HG03135 (cell line): Measurements from ENCODE around the gene LAMA5.
A peak's percentile ranks its signal among the peaks of the same experiment; 100 is the strongest.

Experiments used
- ATAC-seq: cut with Tn5 transposase; IDR thresholded peaks from one replicate; pipeline ENCODE4 v1.9.1; 2021; ENCODE audit warnings: mild to moderate bottlenecking, moderate library complexity; ENCODE audit not compliant: unreplicated experiment

The LAMA5 gene, protein sequence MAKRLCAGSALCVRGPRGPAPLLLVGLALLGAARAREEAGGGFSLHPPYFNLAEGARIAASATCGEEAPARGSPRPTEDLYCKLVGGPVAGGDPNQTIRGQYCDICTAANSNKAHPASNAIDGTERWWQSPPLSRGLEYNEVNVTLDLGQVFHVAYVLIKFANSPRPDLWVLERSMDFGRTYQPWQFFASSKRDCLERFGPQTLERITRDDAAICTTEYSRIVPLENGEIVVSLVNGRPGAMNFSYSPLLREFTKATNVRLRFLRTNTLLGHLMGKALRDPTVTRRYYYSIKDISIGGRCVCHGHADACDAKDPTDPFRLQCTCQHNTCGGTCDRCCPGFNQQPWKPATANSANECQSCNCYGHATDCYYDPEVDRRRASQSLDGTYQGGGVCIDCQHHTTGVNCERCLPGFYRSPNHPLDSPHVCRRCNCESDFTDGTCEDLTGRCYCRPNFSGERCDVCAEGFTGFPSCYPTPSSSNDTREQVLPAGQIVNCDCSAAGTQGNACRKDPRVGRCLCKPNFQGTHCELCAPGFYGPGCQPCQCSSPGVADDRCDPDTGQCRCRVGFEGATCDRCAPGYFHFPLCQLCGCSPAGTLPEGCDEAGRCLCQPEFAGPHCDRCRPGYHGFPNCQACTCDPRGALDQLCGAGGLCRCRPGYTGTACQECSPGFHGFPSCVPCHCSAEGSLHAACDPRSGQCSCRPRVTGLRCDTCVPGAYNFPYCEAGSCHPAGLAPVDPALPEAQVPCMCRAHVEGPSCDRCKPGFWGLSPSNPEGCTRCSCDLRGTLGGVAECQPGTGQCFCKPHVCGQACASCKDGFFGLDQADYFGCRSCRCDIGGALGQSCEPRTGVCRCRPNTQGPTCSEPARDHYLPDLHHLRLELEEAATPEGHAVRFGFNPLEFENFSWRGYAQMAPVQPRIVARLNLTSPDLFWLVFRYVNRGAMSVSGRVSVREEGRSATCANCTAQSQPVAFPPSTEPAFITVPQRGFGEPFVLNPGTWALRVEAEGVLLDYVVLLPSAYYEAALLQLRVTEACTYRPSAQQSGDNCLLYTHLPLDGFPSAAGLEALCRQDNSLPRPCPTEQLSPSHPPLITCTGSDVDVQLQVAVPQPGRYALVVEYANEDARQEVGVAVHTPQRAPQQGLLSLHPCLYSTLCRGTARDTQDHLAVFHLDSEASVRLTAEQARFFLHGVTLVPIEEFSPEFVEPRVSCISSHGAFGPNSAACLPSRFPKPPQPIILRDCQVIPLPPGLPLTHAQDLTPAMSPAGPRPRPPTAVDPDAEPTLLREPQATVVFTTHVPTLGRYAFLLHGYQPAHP (N-terminal part only)

DNA sequence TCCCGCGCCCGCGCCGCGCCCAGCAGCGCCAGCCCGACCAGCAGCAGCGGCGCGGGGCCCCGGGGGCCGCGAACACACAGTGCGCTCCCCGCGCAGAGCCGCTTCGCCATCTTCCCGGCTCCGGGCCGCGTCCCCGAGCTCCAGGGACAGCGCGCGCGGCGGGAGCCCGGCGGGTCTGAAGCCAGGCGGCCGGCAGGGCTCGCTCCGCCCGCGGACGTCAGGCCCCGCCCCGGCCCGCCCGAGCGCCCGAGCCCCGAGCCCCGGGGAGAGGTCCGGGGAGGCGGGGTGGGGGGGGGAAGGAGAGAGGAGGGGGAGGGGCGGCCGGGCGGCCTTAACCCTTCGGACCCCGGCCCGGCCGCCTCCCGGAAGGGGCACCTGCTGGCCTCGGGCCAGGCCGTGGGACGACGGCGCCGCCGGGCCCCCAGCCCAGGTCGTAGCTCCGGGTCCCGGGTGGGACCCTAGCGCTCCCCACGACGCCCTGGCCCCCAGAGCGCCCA, at the start of gene LAMA5:
Gene LAMA5, minus strand, starts transcription at position 177 of the 497 bp plus-strand sequence. Its CDS starts 67 bp downstream, at position 110.
- no peak for ATAC-seq

DNA sequence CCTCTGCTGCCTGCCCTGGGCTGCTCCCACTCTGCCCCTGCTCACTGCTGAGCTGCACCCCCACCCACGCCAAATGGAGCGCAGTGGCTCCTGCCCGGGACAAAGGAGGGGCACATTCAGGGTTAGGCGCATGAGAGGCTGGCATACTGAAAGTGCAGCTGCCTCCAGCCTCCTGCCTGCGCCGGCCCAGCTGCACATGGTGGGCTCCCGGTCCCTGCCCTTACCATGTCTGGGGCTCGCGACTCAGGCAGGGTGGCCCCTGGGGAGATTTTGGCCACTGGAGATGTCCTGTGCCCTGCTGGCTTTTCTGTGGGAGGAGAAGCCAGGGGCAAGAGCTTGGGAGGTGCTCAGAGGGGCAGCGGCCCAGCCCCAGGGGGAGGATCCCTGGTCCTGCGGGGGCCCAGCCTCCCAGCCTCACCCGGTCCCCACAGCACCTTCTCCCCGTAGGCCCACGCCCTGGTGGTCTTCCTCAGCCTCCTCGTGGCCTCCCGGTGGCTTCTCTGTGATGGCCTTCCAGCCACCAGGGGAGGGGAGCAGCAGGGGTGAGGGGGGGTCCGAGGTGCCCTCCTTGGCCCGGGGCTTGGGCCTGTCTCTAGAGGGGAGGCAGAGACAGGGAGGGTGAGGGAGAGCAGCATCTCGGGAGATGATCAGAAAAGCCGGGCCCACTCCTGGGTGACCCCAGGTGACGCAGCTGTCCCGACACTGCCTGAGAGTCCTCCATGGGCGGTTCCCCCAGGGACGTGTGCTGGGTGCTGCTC, 48.4 kb upstream of the LAMA5 start:
- no peak for ATAC-seq

DNA sequence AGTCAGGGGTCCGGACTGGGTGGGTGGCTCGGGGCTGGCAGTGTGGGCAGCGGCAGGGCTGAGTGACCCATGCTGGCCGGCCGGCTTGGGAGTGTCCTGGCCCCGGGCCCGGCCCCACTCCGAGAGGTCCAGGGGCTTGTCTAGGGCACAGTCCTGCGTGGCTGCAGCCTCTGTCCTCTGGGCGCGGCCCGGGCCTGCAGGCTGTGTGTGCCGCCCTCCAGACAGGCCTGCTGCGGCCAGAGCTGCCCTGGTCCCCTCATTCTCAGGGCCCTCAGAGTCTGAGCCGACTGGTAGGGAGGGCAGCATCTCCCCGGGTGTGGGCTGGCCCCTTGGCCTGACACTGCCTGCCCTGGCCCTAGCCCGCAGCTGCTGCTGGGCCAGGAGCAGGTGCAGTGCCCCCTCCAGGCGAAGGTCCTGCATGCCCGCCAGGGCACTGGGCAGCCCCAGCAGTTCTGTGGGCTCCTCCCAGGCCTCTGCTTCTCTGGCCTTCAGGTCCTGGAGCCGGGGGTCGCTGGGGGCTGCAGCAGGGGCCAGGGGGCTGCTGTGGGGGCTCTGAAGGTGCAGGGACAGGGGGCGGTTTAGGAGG, 46.9 kb upstream of the LAMA5 start:
- ATAC-seq, result no peak

DNA sequence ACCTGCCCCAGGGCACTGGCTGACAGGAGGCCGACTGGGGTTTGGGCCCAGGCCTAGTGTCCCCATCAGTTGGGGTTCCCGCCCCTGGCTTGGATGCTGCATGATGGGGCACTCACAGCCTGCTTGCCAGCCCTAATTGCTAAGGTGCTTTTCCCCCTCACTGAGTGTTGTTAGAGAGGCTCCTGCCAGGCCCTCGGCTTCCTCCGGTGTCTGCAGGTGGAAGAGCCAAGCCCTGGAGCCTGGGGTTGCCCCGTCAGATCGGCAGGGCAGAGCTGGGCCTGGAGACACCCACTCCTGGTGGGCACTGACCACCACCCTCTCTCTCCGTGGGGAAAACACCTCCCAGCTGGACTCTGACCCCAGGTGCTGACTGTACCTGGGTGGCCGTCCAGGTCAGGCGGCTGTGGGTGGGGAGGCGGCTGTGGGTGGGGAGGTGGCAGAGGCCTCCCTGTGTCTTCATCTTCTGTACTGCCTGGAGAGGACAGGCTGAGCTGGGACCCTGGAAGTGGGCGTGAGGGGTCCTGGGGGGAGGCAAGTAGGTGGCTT, 46.0 kb upstream of the LAMA5 start:
- no peak for ATAC-seq

DNA sequence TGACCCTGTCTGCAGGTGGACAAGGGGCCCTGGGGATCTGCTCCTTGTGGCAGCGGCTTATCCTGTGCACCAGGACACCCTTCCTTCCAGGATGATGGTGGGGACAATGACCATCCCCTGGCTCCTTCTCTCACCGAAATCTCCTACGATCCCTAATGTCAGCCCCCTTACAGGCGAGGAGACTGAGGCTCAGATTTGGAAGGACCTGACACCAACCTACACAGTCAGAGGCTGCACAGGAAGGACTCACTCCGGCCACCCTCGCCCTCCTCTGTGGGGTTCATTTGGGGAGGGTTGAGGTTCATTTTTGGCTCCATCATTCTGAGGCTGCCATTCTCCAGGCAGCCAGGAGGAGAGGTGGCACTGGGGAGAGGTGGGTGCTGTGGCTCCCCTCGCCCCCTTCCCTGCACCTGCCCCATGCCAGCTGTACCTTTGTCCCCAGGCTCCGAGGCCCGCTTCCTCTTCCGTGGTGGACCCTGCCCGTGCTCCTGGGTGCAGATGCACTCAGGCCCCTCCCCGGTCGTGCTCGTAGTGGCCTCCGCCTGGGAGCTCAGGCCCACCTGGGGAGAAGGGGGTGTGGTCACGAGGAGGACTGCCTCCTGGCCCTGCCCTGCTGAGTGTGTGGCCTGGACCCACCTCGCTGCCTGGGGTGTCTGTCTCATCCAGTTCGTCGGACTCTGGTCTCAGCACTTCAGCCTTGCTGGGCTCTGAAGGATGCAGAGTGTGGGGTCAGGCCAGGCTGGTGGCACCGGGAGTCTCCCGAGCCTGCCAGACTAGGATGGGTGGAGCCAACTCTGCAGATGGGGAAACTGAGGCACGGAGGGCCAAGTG, 45.3 kb upstream of the LAMA5 start:
- no peak for ATAC-seq

- no peak for ATAC-seq
Measured at GRCh38 chr20:62411479-62412193, 44.5 kb upstream of the LAMA5 start.

- no peak for ATAC-seq
Measured at GRCh38 chr20:62410746-62411478, 43.8 kb upstream of the LAMA5 start.

GRCh38 chr20:62409931-62410745, 43.0 kb upstream of the LAMA5 start:
- ATAC-seq, result no peak

- ATAC-seq, result no peak
Measured at GRCh38 chr20:62409086-62409853, 42.2 kb upstream of the LAMA5 start.

- ATAC-seq, result no peak
Measured at GRCh38 chr20:62408640-62409039, 41.5 kb upstream of the LAMA5 start.

DNA sequence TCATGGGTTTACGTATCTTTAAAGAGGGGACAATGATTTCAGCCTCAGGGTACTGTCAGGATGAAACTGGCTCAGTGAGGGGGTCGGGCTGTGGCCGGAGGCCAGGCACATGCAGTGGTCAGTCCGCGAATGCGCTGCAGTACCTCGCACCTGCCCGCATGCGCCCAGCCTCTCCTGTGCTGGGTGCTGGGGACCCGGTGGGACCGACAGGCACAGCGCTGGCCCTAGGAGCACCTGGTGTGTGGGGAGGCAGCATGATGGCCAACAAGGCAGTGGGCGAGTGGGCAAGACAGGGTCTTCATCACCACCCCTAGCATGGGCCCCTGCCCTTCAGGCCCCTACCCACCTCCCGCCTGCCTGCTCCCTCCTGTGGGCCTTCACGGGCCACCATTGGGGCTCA, 40.9 kb upstream of the LAMA5 start:
- no peak for ATAC-seq

- ATAC-seq, result peak; percentile 82
Measured at GRCh38 chr20:62407221-62407992, 40.3 kb upstream of the LAMA5 start, which contains the start of gene CABLES2. Gene CABLES2, minus strand, starts transcription at chr20:62407285. Its CDS starts 9 bp downstream, at chr20:62407276.

GRCh38 chr20:62406635-62407176, 39.6 kb upstream of the LAMA5 start:
- ATAC-seq, result no peak

GRCh38 chr20:62405981-62406513, 38.9 kb upstream of the LAMA5 start:
- no peak for ATAC-seq
